Small intestine (tissue), 16 donors: Measurements from ENCODE around the gene EPGN. TPM values are rescaled to one million over a fixed set of nuclear protein-coding genes. Genes with fewer than 3 reads are reported as not detected.

Experiments used
- DNase-seq, 2 donors: peaks; one replicate each; pipeline versions ENCODE4 v3.0.0 to v3.0.0-alpha.2; 2013
- FAIRE-seq: peaks from 2 replicates; lab custom pipeline; 2012; peaks lifted over from hg19 to GRCh38; lab: Jason Lieb, UNC
- H3K27ac ChIP-seq, 3 donors: one replicate each; pipeline ENCODE4 v1.5.1; 2013; ENCODE audit warnings: low read length in 2 of 3, mild to moderate bottlenecking in 2 of 3, control low read depth in 1 of 3, inconsistent platforms in 1 of 3, low read depth in 1 of 3, moderate library complexity in 1 of 3
- H3K27me3 ChIP-seq, 3 donors: one replicate each; pipeline ENCODE4 v1.6.1; 2013; ENCODE audit warnings: low read length in 3 of 3, inconsistent platforms in 1 of 3; ENCODE audit not compliant: control insufficient read depth in 3 of 3, insufficient read depth in 3 of 3
- H3K36me3 ChIP-seq, 3 donors: one replicate each; pipeline ENCODE4 v1.6.1; 2013; ENCODE audit warnings: low read length in 3 of 3, inconsistent platforms in 1 of 3, low read depth in 1 of 3, mild to moderate bottlenecking in 1 of 3, moderate library complexity in 1 of 3; ENCODE audit not compliant: control insufficient read depth in 3 of 3, insufficient read depth in 2 of 3
- H3K4me1 ChIP-seq, 3 donors: one replicate each; pipeline ENCODE4 v1.6.1; 2013; ENCODE audit warnings: low read length in 2 of 3, inconsistent platforms in 1 of 3, low read depth in 1 of 3, mild to moderate bottlenecking in 1 of 3, moderate library complexity in 1 of 3; ENCODE audit not compliant: control insufficient read depth in 3 of 3, insufficient read depth in 2 of 3
- H3K4me3 ChIP-seq, 3 donors: one replicate each; pipeline ENCODE4 v1.5.1; 2013; ENCODE audit warnings: low read length in 3 of 3, control low read depth in 1 of 3, inconsistent platforms in 1 of 3, low read depth in 1 of 3, mild to moderate bottlenecking in 1 of 3, moderate library complexity in 1 of 3
- H3K9me3 ChIP-seq, 2 donors: one replicate each; pipeline ENCODE4 v1.6.1; 2013; ENCODE audit warnings: low read depth in 1 of 2, low read length in 1 of 2; ENCODE audit not compliant: control insufficient read depth in 2 of 2, insufficient read depth in 1 of 2
- WGBS, 3 donors: extraction: QIAGEN DNeasy Blood & Tissue Kit; methylation state at CpG; one replicate each; pipeline ENCODE4 v1.1.7; 2013; 5-methylcytosine and 5-hydroxymethylcytosine counted together
- long read RNA-seq, 10 donors: transcript quantifications; one replicate each; lab custom pipeline, GENCODE V29; 2026
- polyA plus RNA-seq, 4 donors: library from polyadenylated mRNA; stranded (reverse) in 3 of 4; unstranded in 1 of 4; fragments of 200-250 nt in 3 of 4; fragments of 120-200 nt in 1 of 4; gene quantifications; one replicate each; pipeline versions ENCODE4 v1.2.1 to v1.2.3, GENCODE V29; 2013
- donor health status: healthy with polysubstance abuse.
- donor health status: control.
- donor health status: control.
- donor health status: Bipolar disorder and iron deficiency.
- donor health status: healthy.

The EPGN gene, protein sequence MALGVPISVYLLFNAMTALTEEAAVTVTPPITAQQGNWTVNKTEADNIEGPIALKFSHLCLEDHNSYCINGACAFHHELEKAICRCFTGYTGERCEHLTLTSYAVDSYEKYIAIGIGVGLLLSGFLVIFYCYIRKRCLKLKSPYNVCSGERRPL
- under 1 TPM in 1 of 4 donors, not detected in 3; 0.06 TPM for polyA plus RNA-seq
- long read RNA-seq, donor 1, result 0 reads
- long read RNA-seq, donor 2, result 0 reads
- long read RNA-seq, donor 3, result 0 reads
- long read RNA-seq, donor 4, result 0 reads
- long read RNA-seq, donor 5, result 0 reads
- long read RNA-seq, donor 6, result 0 reads
- long read RNA-seq, donor 7, result 0 reads
- long read RNA-seq, donor 8, partial matches to known transcripts, result 0 of 2 reads
- long read RNA-seq, donor 8, other reads (novel, unspliced or antisense), result 0 of 2 reads
- long read RNA-seq, donor 9, result 0 reads
- long read RNA-seq, donor 10, result 0 reads

DNA sequence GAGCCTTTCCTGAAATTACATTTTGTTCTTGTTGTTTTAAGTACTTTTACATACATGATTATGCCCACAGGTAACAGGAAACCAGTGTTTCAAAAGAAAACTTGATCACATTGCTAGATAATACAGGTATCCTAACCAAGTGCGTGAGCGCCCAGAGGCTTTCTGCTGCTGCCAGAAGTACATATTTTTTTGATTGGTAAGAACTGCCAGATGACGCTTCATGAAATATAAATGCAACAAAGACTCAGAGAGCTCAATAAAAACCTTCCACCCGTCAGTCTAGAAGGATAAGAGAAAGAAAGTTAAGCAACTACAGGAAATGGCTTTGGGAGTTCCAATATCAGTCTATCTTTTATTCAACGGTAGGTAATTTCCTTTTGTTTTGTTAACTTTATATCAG is at the start of gene EPGN:
TSS of gene EPGN (plus strand) at position 256 of the 400 bp plus-strand sequence. CDS start at position 320, 64 bp downstream.
- H3K4me1 ChIP-seq, result no peaks in the 10 kb centered on the region
- 65 to 70% (median 67%) methylated on average over 5 of the region's 5 CpGs for WGBS, 3 donors
- H3K27me3 ChIP-seq, result no peaks in the 10 kb centered on the region
- no peak within 1 kb of the TSS for H3K27ac ChIP-seq
- no peaks in the 10 kb centered on the region for H3K9me3 ChIP-seq
- H3K36me3 ChIP-seq, result no peaks in the 10 kb centered on the region
- H3K4me3 ChIP-seq, result no peak within 1 kb of the TSS
- DNase-seq (no peak), FAIRE-seq (no peak)

DNA sequence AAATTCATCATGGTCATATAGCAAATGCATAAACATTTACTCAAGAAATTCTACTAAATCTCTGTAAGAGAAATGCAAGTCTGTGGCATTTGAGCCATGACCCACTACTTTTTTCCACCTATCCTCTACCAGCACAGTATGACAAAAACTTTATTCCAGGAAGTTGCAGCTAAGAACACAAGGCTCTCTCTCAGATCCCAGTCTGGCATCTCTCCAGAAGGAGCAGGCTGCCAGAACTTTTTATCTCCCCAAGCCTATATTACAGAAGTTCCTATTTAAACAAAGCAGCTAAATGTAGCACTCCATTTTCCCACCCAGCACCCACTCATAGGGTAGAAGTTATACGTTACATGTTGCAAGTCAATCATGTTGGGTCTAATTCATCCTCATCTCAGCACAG is 49.3 kb upstream of the EPGN start:
- Histone ChIP-seq H3K27ac (no peak overlapping the region), H3K36me3 (no peaks in the 10 kb centered on the region), H3K4me3 (no peak overlapping the region), H3K27me3 (no peaks in the 10 kb centered on the region), H3K9me3 (no peaks in the 10 kb centered on the region), H3K4me1 (no peaks in the 10 kb centered on the region)
- 14 to 65% (median 44%) methylated on average over 1 of the region's 1 CpG for WGBS, 3 donors
- DNase-seq (no peak), FAIRE-seq (no peak)

DNA sequence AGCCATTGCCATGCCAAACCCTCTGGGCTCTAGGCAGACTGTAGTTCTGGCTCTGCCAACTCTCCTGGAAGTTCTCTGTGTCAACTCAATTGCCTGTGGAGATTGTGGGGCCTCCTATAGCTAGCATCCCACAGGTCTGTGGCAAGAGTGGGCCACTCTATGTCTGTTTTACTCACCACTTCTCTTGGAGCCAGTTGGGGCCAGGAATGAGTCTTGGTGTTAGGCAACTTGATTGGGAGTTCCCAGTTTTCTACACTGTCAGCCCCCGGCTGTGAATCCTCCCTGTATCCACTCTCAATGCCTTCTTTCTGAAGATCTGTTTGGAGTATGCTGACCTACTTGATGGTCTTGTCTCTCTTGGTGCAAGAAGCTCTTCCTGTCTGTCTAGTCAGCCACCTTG is 48.2 kb upstream of the EPGN start:
- Histone ChIP-seq H3K27me3 (no peaks in the 10 kb centered on the region), H3K4me1 (no peaks in the 10 kb centered on the region), H3K27ac (no peak overlapping the region), H3K36me3 (no peaks in the 10 kb centered on the region), H3K4me3 (no peak overlapping the region), H3K9me3 (no peaks in the 10 kb centered on the region)
- WGBS, 3 donors, result 78 to 90% (median 84%) methylated on average over 1 of the region's 1 CpG
- FAIRE-seq (no peak), DNase-seq (no peak)

- H3K36me3 ChIP-seq, result no peaks in the 10 kb centered on the region
- no peaks in the 10 kb centered on the region for H3K4me1 ChIP-seq
- H3K27ac ChIP-seq, result no peak overlapping the region
- DNase-seq (no peak), FAIRE-seq (no peak)
- no peak overlapping the region for H3K4me3 ChIP-seq
- H3K27me3 ChIP-seq, result no peaks in the 10 kb centered on the region
- no peaks in the 10 kb centered on the region for H3K9me3 ChIP-seq
These were observed 45.7 kb upstream of the EPGN start for GRCh38 chr4:74262522-74262921.

DNA sequence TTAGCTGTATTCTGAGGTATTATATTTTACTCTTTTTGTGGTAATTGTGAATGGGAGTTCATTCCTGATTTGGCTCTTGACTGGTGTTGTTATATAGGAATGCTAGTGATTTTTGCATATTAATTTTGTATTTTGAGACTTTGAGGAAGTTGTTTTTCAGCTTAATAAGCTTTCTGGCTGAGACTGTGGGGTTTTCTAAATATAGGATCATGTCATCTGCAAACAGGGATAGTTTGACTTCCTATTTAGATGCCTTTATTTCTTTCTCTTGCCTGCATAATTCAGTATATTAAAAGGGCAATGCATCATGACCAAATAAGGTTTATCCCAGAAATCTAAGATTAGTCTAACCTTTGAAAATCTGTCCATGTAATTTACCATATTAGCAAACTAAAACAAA is 44.7 kb upstream of the EPGN start:
- H3K4me3 ChIP-seq, result no peak overlapping the region
- FAIRE-seq, result no peak

DNA sequence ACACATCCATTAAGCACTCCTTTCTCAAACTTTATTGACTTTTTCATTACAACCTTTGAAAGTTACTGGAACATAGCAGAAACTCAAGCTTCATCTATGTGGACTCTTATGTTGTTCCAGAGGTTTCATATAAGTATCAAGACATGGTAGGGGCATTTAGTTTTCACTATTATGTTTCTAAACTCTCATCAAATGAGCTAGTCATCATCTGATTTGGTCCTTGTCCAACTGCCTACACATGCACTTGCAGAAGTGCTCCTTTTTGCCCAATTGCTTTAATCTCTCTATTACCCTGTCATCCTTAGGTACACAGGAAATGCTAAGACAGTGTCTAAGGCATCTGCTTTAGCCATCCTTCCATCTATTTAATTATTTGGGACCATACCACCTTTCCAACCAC is 42.2 kb upstream of the EPGN start:
- DNase-seq (no peak), FAIRE-seq (no peak)
- no peak overlapping the region for H3K27ac ChIP-seq
- H3K36me3 ChIP-seq, result no peaks in the 10 kb centered on the region
- no peaks in the 10 kb centered on the region for H3K9me3 ChIP-seq
- no peaks in the 10 kb centered on the region for H3K4me1 ChIP-seq
- H3K27me3 ChIP-seq, result no peaks in the 10 kb centered on the region
- H3K4me3 ChIP-seq, result no peak overlapping the region

More for the DNA sequence above, 44.7 kb upstream of the EPGN start:
- no peak for DNase-seq
- no peaks in the 10 kb centered on the region for H3K27me3 ChIP-seq
- no peaks in the 10 kb centered on the region for H3K4me1 ChIP-seq
- H3K9me3 ChIP-seq, result no peaks in the 10 kb centered on the region
- H3K27ac ChIP-seq, result no peak overlapping the region
- H3K36me3 ChIP-seq, result no peaks in the 10 kb centered on the region

DNA sequence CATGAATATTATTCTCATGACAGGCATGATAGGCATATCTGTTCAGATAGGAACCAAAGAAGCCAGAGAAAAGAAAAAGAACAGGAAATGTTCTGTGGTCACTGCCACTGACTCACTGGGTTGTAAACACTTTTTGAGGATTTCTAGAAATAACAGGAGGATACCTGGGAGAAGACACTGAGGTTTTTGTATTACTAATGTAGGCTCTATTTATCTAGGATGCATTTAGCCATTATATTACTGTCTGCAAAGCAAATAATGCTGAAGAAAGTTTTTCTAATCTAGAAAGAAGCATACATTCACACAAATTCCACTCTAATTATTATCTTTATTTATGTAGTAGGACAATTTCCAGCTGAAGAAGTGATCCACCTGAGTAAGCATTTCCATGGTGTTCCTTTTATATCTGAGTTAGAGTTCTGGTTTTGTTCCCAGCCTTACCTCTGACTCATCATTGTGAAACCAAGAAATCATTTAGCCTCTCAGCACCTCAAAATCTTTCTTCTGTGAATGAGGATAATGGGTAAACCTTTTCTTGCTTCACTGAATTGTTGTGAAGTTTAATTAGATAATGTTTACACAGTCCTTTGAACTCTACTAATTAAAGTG is 40.2 kb upstream of the EPGN start:
- no peaks in the 10 kb centered on the region for H3K9me3 ChIP-seq
- H3K27ac ChIP-seq, result no peak overlapping the region
- H3K27me3 ChIP-seq, result no peaks in the 10 kb centered on the region
- FAIRE-seq (no peak), DNase-seq (no peak)
- no peak overlapping the region for H3K4me3 ChIP-seq
- H3K36me3 ChIP-seq, result no peaks in the 10 kb centered on the region
- no peaks in the 10 kb centered on the region for H3K4me1 ChIP-seq

DNA sequence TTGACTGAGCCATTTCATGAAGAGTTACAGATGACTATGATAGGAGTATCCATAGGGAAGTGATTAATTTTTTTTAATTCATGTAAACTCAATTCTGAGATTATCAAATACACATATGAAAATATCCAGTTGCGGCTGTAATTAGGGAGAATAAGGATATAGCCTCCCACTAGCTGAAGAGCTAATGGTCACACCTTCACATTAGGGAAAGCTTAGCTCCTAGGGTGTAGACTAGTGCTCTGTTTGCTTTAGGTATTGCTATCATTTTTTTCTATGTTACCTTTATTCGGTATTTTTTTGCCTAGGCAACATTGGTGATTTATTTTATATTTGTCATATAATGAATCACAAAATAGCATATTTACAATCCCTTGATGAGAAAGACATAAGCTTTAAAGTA is 39.6 kb upstream of the EPGN start:
- Histone ChIP-seq H3K9me3 (no peaks in the 10 kb centered on the region), H3K27me3 (no peaks in the 10 kb centered on the region), H3K4me1 (no peaks in the 10 kb centered on the region), H3K27ac (no peak overlapping the region), H3K4me3 (no peak overlapping the region), H3K36me3 (no peaks in the 10 kb centered on the region)
- no peak for DNase-seq
- WGBS, 3 donors, result 87 to 94% (median 90%) methylated on average over 2 of the region's 2 CpGs
- FAIRE-seq, result no peak
